ENCODE measurements around the gene PARP9.

PARP9 gene

DNA sequence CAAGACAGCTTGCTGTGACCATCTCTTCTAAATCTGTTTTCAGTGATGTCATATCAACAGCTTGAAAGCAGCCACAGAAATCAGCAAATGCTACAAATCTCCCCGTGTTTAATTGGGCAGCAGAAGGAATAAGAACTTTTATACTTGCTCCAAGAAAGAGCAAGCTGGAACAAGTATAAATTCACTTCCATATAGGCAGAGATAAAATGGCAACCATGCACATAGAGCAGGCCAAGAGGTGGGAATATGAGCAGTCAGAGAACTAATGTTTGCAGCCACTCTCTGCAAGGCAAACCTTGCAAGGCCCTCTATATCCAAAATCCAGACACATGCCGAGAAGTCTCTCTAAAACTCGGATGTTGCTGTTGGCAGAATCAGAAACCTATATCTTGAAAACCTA, 16.0 kb downstream of the PARP9 start:
- Histone ChIP-seq H3K9me3 (ENCODE audit: insufficient read depth, low read depth, low read length) (no peaks in the 10 kb centered on the region), H3K27ac (ENCODE audit: low read length) (no peak overlapping the region), H3K4me1 (ENCODE audit: insufficient read depth, low read length) (no peaks in the 10 kb centered on the region), H3K9ac (ENCODE audit: low read depth, low read length) (no peak overlapping the region), H3K4me3 (ENCODE audit: low read length) (no peak overlapping the region), H3K36me3 (ENCODE audit: insufficient read depth, low read depth, low read length) (no peaks in the 10 kb centered on the region), H3K27me3 (ENCODE audit: insufficient read depth, low read length) (no peaks in the 10 kb centered on the region)

DNA sequence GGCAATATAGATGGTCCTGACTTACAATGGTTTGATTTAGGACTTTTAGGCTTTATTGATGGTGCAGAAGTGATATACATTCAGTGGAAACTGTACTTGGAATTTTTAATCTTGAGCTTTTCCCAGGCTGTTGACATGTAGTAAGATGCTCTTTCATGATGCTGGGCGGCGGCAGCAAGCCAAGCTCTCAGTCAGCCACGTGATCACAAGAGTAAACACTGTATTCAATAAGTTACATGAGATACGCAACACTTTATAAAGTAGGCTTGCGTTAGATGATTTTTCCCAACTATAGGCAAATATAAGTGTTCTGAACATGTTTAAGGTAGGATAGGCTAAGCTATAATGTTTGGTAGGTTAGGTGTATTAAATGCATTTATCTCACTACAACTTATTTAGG, 17.9 kb downstream of the PARP9 start:
- Histone ChIP-seq H3K9me3 (ENCODE audit: insufficient read depth, low read depth, low read length) (no peaks in the 10 kb centered on the region), H3K27me3 (ENCODE audit: insufficient read depth, low read length) (no peaks in the 10 kb centered on the region), H3K9ac (ENCODE audit: low read depth, low read length) (no peak overlapping the region), H3K36me3 (ENCODE audit: insufficient read depth, low read depth, low read length) (no peaks in the 10 kb centered on the region), H3K27ac (ENCODE audit: low read length) (no peak overlapping the region), H3K4me3 (ENCODE audit: low read length) (no peak overlapping the region), H3K4me1 (ENCODE audit: insufficient read depth, low read length) (no peaks in the 10 kb centered on the region)

DNA sequence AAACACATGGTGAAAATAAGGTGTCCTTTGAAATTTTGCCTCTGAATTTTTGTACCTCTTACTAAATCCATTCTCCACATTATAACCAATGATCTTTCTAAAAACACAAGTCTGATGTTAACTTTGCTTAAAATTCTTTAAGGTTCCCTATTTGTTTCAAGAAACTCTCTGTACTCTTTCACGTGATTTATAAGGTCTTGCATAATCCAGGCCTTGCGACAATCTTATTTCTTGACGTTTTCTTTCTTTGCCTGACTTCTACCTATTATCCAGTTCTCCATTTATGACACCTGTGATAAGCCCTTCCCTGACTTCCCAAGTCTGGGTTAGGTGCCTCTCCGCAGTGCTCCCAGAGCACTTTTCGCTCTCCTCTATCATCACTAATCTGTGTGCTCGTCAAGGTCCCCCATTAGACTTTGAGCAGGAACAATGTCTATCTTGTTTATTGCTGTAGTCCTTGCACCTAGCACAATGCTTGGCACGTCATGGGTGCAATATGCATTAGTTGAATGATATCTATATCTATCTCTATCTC, 25.1 kb downstream of the PARP9 start:
- H3K27me3 ChIP-seq (ENCODE audit: insufficient read depth, low read length) = no peaks in the 10 kb centered on the region
- H3K9me3 ChIP-seq (ENCODE audit: insufficient read depth, low read depth, low read length) = no peaks in the 10 kb centered on the region
- H3K36me3 ChIP-seq (ENCODE audit: insufficient read depth, low read depth, low read length) = no peaks in the 10 kb centered on the region
- no peak overlapping the region for H3K27ac ChIP-seq (ENCODE audit: low read length)
- peaks cover 24% of the 10 kb centered on the region for H3K4me1 ChIP-seq (ENCODE audit: insufficient read depth, low read length)
- H3K9ac ChIP-seq (ENCODE audit: low read depth, low read length) = no peak overlapping the region
- H3K4me3 ChIP-seq (ENCODE audit: low read length) = no peak overlapping the region

DNA sequence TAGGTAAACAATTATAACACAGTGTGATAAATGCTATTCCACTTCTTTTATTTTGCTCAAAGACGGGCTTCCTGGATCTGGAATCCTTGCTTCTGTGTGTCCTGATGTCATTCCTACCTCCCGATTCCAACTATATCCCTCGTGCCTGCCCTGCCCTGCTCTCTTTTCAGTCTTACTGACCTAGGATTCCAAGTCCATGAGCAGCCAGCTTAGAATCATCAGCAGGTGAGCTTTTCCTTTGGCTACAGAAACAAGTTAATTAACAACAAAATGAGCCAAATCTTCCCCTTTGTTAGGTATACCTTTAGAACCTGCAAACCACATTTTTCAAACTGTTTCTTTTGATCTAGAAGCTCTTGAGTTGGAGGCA, 27.5 kb downstream of the PARP9 start:
- Histone ChIP-seq H3K4me3 (ENCODE audit: low read length) (peak overlapping the region; percentile 31; the same call in 1 of the 2 replicates), H3K9me3 (ENCODE audit: insufficient read depth, low read depth, low read length) (no peaks in the 10 kb centered on the region), H3K36me3 (ENCODE audit: insufficient read depth, low read depth, low read length) (no peaks in the 10 kb centered on the region), H3K9ac (ENCODE audit: low read depth, low read length) (peak overlapping the region; percentile 10; the same call in 1 of the 2 replicates), H3K27me3 (ENCODE audit: insufficient read depth, low read length) (no peaks in the 10 kb centered on the region), H3K27ac (ENCODE audit: low read length) (no peak overlapping the region), H3K4me1 (ENCODE audit: insufficient read depth, low read length) (peaks cover 24% of the 10 kb centered on the region)

DNA sequence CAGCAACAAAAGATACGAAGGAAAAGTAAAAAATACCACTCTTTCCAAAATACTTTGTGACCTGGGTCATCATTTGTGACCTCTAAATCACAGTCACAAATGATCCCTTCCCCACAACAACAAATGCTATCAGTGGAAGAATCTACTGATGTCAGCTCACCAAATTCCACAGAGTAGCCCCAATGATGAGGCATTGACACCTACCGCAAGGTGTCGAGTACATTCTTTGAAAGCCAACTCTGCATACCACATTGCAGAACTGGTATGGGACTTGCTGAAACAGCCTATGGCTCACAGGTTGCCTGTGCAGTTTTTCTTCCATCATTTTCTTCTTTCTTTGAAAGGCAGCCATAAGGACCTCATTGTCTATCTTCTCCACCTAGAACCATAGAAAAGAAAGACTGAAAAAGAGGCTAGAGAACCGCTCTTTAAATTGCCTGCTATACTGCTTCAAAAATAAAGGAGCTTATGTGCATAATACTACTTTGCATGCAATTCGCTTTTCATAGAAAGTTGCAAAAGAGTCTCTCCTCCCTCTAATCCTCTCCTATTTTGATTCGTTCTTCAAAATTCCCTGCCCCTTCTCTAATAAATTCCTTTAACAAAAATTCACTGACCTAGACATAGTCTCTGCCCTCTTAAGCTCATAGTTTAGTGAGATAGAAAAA, 28.0 kb downstream of the PARP9 start:
- no peak overlapping the region for H3K27ac ChIP-seq (ENCODE audit: low read length)
- H3K27me3 ChIP-seq (ENCODE audit: insufficient read depth, low read length) = no peaks in the 10 kb centered on the region
- peak overlapping the region; percentile 10; the same call in 1 of the 2 replicates for H3K9ac ChIP-seq (ENCODE audit: low read depth, low read length)
- peak overlapping the region; percentile 31; the same call in 1 of the 2 replicates for H3K4me3 ChIP-seq (ENCODE audit: low read length)
- H3K36me3 ChIP-seq (ENCODE audit: insufficient read depth, low read depth, low read length) = no peaks in the 10 kb centered on the region
- H3K9me3 ChIP-seq (ENCODE audit: insufficient read depth, low read depth, low read length) = no peaks in the 10 kb centered on the region
- H3K4me1 ChIP-seq (ENCODE audit: insufficient read depth, low read length) = peaks cover 24% of the 10 kb centered on the region

DNA sequence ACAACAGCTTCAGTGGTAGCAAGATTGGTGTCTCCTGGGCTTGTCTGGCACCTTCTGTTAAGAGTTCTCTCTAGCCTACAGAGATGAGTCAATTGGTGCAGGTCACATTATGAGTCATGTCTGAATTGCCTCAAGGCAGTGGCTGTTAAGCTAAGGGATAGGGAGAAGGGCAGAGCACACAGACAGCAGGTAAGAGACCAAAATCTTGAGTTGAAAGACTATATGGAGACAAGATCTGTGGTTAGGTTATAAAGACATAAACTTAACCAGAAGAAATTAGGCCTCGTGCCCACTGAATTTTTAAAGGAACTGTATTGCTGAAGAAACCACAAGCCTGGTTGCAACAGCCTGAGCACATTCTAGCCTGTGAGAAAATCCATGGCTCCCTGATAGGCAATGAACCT, 30.2 kb downstream of the PARP9 start:
- Histone ChIP-seq H3K27ac (ENCODE audit: low read length) (no peak overlapping the region), H3K4me3 (ENCODE audit: low read length) (no peak overlapping the region), H3K36me3 (ENCODE audit: insufficient read depth, low read depth, low read length) (no peaks in the 10 kb centered on the region), H3K27me3 (ENCODE audit: insufficient read depth, low read length) (no peaks in the 10 kb centered on the region), H3K9me3 (ENCODE audit: insufficient read depth, low read depth, low read length) (no peaks in the 10 kb centered on the region), H3K9ac (ENCODE audit: low read depth, low read length) (no peak overlapping the region), H3K4me1 (ENCODE audit: insufficient read depth, low read length) (peaks cover 24% of the 10 kb centered on the region)

DNA sequence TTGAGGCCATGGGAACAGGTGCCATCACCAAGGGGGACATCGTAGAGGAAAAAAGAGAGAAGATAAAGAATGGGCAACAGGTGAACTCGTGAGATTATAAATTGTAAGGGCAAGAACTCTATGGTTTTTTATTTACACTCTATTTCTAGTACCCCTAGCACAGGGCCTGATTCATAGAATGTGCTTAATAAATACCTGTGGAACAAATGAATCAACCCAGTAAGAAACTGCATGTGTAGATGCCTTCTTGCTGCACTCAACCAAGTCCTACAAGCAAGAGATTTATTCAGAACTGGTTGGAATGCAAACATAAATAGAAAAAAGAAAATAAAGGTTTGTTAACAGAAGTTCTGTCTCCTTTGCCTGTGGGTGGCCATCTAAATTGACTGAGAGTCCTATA, 30.6 kb downstream of the PARP9 start:
- peaks cover 24% of the 10 kb centered on the region for H3K4me1 ChIP-seq (ENCODE audit: insufficient read depth, low read length)
- no peak overlapping the region for H3K9ac ChIP-seq (ENCODE audit: low read depth, low read length)
- no peaks in the 10 kb centered on the region for H3K36me3 ChIP-seq (ENCODE audit: insufficient read depth, low read depth, low read length)
- no peaks in the 10 kb centered on the region for H3K9me3 ChIP-seq (ENCODE audit: insufficient read depth, low read depth, low read length)
- no peaks in the 10 kb centered on the region for H3K27me3 ChIP-seq (ENCODE audit: insufficient read depth, low read length)
- H3K27ac ChIP-seq (ENCODE audit: low read length) = no peak overlapping the region
- no peak overlapping the region for H3K4me3 ChIP-seq (ENCODE audit: low read length)

DNA sequence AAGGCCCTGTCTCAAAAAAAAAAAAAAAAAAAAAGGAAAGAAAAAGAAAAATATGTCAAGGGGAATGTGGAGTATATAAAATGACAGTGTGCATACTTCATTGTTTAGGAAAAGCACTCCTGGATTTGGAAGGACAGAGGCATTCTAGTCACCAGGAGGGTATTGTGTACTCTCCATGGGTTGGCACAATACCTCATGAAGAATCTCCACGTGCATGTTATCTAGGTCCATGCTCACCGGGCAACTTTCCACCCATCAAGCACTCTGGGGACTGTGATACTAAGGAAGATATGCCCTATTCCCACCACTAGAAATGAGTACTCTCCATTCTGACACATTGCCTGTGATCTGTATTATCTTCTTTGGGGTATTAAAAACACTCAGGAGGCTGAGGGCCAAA, 33.9 kb downstream of the PARP9 start:
- peaks cover under 1% of the 10 kb centered on the region; the same call in 1 of the 2 replicates for H3K4me1 ChIP-seq (ENCODE audit: insufficient read depth, low read length)

DNA sequence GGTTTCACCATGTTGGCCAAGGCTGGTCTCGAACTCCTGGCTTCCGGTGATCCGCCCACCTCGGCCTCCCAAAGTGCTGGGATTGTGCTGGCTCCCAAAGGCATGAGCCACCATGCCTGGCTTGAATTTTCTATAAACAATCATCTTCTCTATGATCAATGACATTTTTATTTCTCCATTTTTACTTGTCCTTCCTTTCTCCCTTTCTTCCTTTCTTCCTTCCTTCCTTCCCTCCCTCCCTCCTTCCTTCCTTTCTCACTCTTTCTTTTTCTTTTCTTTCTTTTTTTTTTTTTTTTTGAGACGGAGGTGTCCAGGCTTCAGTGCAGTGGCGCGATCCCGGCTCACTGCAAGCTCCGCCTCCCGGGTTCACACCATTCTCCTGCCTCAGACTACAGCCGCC, 40.8 kb downstream of the PARP9 start:
- no peak overlapping the region for H3K9ac ChIP-seq (ENCODE audit: low read depth, low read length)
- H3K27ac ChIP-seq (ENCODE audit: low read length) = no peak overlapping the region
- no peaks in the 10 kb centered on the region for H3K27me3 ChIP-seq (ENCODE audit: insufficient read depth, low read length)
- H3K9me3 ChIP-seq (ENCODE audit: insufficient read depth, low read depth, low read length) = no peaks in the 10 kb centered on the region
- H3K4me3 ChIP-seq (ENCODE audit: low read length) = no peak overlapping the region
- H3K4me1 ChIP-seq (ENCODE audit: insufficient read depth, low read length) = no peaks in the 10 kb centered on the region
- no peaks in the 10 kb centered on the region for H3K36me3 ChIP-seq (ENCODE audit: insufficient read depth, low read depth, low read length)

More for the DNA sequence above, 33.9 kb downstream of the PARP9 start:
- Histone ChIP-seq H3K27me3 (ENCODE audit: insufficient read depth, low read length) (no peaks in the 10 kb centered on the region), H3K9me3 (ENCODE audit: insufficient read depth, low read depth, low read length) (no peaks in the 10 kb centered on the region), H3K27ac (ENCODE audit: low read length) (no peak overlapping the region), H3K4me3 (ENCODE audit: low read length) (no peak overlapping the region), H3K36me3 (ENCODE audit: insufficient read depth, low read depth, low read length) (no peaks in the 10 kb centered on the region), H3K9ac (ENCODE audit: low read depth, low read length) (no peak overlapping the region)

DNA sequence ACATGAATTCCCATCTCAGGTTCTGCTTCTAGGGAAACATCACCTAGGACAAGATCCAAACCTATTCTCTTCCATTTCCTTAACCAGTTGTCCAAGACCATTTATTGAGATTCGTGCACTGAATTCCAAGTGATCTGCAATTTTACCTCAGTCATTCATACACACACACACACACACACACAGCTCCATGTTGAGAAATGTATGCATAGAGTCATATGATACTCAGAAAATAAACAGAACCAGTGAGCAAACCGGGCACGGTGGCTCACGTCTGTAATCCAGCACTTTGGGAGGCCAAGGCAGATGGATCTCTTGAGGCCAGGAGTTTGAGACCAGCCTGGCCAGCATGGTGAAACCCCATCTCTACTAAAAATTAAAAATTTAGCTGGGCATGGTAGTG, 43.2 kb downstream of the PARP9 start:
- Histone ChIP-seq H3K4me1 (ENCODE audit: insufficient read depth, low read length) (no peaks in the 10 kb centered on the region), H3K27ac (ENCODE audit: low read length) (no peak overlapping the region), H3K27me3 (ENCODE audit: insufficient read depth, low read length) (no peaks in the 10 kb centered on the region), H3K9me3 (ENCODE audit: insufficient read depth, low read depth, low read length) (no peaks in the 10 kb centered on the region), H3K4me3 (ENCODE audit: low read length) (no peak overlapping the region), H3K36me3 (ENCODE audit: insufficient read depth, low read depth, low read length) (no peaks in the 10 kb centered on the region), H3K9ac (ENCODE audit: low read depth, low read length) (no peak overlapping the region)

DNA sequence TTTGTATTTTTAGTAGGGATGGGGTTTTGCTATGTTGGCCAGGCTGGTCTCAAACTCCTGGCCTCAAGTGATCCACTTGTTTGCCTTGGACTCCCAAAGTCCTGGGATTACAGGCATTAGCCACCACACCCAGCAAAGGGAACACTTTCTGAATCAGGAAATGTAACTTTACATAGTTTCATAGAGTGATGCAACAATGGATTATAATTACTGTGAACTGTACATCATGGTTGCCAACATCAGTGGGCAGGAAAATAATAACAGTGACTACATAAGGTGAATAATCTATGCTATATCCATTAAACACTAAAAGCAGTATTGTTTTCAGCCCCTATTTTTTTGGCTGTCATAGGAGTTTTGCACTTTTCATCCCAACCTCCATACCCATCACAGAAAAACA, 44.4 kb downstream of the PARP9 start:
- H3K27me3 ChIP-seq (ENCODE audit: insufficient read depth, low read length) = no peaks in the 10 kb centered on the region
- no peaks in the 10 kb centered on the region for H3K9me3 ChIP-seq (ENCODE audit: insufficient read depth, low read depth, low read length)
- H3K4me3 ChIP-seq (ENCODE audit: low read length) = no peak overlapping the region
- H3K27ac ChIP-seq (ENCODE audit: low read length) = no peak overlapping the region
- no peak overlapping the region for H3K9ac ChIP-seq (ENCODE audit: low read depth, low read length)
- no peaks in the 10 kb centered on the region for H3K36me3 ChIP-seq (ENCODE audit: insufficient read depth, low read depth, low read length)
- H3K4me1 ChIP-seq (ENCODE audit: insufficient read depth, low read length) = no peaks in the 10 kb centered on the region

DNA sequence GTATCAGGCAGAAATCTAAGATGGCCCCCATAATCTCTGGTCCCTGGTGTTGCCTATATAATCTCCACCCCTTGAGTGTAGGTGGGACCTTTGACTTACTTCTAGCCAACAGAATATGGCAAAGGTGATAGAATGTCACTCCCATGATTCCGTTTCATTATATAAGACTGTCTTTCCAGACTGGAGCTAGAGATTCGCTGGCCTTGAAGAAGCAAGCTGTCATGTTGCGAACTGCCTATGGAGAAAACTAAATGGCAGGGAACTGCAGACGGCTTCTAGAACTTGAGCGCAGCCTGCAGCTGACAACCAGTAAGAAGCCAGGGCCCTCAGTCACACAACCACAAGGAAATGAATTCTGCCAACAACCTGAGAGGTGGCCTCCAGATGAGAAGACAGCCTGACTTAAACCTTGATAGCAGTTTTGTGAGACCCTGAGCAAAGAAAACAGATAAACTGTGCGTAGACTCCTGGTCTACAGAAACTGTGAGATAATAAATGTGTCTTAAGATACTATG, 47.2 kb downstream of the PARP9 start:
- peaks cover 9% of the 10 kb centered on the region; the same call in 1 of the 2 replicates for H3K4me1 ChIP-seq (ENCODE audit: insufficient read depth, low read length)
- H3K27ac ChIP-seq (ENCODE audit: low read length) = no peak overlapping the region
- H3K27me3 ChIP-seq (ENCODE audit: insufficient read depth, low read length) = no peaks in the 10 kb centered on the region
- H3K4me3 ChIP-seq (ENCODE audit: low read length) = no peak overlapping the region
- no peak overlapping the region for H3K9ac ChIP-seq (ENCODE audit: low read depth, low read length)
- no peaks in the 10 kb centered on the region for H3K36me3 ChIP-seq (ENCODE audit: insufficient read depth, low read depth, low read length)
- no peaks in the 10 kb centered on the region for H3K9me3 ChIP-seq (ENCODE audit: insufficient read depth, low read depth, low read length)
